BE2C (cell line): ENCODE results near the gene MMS22L.

Source experiments
- DNase-seq: peaks from one replicate; pipeline ENCODE4 v3.0.0-alpha.2; 2020
- H3K27me3 ChIP-seq: fragments of 250-450 bp; sonication (Bioruptor Pico); 2 replicates; pipeline ENCODE4 v1.5.1; 2020; ENCODE audit warnings: mild to moderate bottlenecking
- H3K36me3 ChIP-seq: fragments of 250-450 bp; sonication (Bioruptor Pico); 2 replicates; pipeline ENCODE4 v1.5.1; 2020; ENCODE audit warnings: mild to moderate bottlenecking
- H3K4me1 ChIP-seq: fragments of 250-450 bp; sonication (Bioruptor Pico); 2 replicates; pipeline ENCODE4 v1.5.1; 2020
- H3K4me3 ChIP-seq: 2 replicates; pipeline ENCODE4 v1.5.1; 2011; ENCODE audit warnings: low read depth, low read length
- H3K9me3 ChIP-seq: fragments of 250-450 bp; sonication (Bioruptor Pico); 2 replicates; pipeline ENCODE4 v1.5.1; 2020
- TF ChIP-seq, protein P1 (sequence below): IDR thresholded peaks from 2 replicates; pipeline ENCODE4 v1.5.1; 2012; ENCODE audit warnings: mild to moderate bottlenecking, low read depth, low read length

Gene MMS22L

DNA sequence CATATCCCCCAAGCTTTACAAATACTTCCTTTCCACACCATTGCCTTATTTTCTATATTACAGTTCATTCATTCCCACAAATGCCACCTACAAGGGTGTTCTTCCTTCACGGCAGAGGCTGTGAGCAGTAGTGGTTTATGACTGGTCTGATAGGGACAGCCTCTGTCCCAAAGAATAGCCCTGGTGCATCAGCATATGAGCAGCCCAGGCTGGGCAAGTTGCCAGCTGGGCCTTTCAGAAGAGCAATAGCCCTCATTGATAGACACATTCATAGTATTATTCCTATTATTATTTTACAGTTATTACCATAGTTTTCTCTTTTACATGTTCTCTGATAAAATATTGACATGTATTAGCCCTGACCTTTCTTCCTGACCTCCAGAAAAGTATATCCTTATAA lies 149.9 kb downstream of the MMS22L start:
- Histone ChIP-seq H3K4me3 (no peak overlapping the region), H3K4me1 (no peaks in the 10 kb centered on the region), H3K36me3 (no peaks in the 10 kb centered on the region), H3K9me3 (no peaks in the 10 kb centered on the region), H3K27me3 (no peaks in the 10 kb centered on the region)
- TF ChIP-seq, protein P1, sequence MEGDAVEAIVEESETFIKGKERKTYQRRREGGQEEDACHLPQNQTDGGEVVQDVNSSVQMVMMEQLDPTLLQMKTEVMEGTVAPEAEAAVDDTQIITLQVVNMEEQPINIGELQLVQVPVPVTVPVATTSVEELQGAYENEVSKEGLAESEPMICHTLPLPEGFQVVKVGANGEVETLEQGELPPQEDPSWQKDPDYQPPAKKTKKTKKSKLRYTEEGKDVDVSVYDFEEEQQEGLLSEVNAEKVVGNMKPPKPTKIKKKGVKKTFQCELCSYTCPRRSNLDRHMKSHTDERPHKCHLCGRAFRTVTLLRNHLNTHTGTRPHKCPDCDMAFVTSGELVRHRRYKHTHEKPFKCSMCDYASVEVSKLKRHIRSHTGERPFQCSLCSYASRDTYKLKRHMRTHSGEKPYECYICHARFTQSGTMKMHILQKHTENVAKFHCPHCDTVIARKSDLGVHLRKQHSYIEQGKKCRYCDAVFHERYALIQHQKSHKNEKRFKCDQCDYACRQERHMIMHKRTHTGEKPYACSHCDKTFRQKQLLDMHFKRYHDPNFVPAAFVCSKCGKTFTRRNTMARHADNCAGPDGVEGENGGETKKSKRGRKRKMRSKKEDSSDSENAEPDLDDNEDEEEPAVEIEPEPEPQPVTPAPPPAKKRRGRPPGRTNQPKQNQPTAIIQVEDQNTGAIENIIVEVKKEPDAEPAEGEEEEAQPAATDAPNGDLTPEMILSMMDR = no peak
- peak; percentile 54 for DNase-seq

DNA sequence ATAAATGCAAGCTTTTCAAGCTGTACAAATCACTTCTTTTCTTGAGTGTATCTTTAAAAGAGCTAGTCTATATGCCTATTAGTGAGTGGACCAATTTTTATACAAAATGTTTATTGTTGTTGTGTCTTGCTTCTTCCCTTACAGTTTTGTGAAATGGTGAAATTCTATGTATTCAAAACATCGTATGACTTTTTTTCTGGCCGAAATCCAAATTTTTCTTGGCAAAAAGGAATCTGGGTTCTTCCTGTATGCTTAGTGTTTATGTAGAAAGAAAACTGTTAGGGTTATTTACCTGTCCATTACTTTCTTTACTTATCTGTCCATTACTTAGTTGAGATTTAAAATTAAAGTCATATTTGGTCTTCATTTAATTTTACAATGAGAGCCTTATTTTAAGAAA lies 153.9 kb downstream of the MMS22L start:
- DNase-seq = no peak

DNA sequence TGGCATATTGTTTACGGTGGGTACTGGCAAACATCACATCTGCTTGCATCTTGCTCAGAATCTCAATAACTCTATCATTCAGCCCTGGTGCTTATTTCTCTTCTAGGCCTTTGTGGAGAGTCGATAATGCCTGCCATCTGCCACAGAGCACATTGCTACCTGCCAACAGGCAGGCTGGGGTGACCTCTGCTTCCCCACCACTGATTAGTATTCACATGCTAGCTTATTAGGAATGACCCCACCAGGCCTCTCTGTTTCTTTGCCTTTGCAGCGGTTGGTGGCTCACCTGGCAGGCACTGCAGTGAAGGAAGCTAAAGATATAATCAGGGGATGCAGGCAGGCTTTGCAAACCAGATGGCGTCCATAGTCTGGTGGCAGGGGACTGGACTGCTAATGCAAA lies 154.5 kb downstream of the MMS22L start:
- TF ChIP-seq, protein P1 = no peak
- no peak overlapping the region for H3K4me3 ChIP-seq
- no peaks in the 10 kb centered on the region for H3K4me1 ChIP-seq
- no peaks in the 10 kb centered on the region for H3K9me3 ChIP-seq
- peak; percentile 34 for DNase-seq
- H3K27me3 ChIP-seq = no peaks in the 10 kb centered on the region
- no peaks in the 10 kb centered on the region for H3K36me3 ChIP-seq

More for the DNA sequence above, 153.9 kb downstream of the MMS22L start:
- H3K4me3 ChIP-seq = no peak overlapping the region
- H3K9me3 ChIP-seq = no peaks in the 10 kb centered on the region
- no peaks in the 10 kb centered on the region for H3K4me1 ChIP-seq
- no peaks in the 10 kb centered on the region for H3K36me3 ChIP-seq
- H3K27me3 ChIP-seq = no peaks in the 10 kb centered on the region
- TF ChIP-seq, protein P1 = no peak

DNA sequence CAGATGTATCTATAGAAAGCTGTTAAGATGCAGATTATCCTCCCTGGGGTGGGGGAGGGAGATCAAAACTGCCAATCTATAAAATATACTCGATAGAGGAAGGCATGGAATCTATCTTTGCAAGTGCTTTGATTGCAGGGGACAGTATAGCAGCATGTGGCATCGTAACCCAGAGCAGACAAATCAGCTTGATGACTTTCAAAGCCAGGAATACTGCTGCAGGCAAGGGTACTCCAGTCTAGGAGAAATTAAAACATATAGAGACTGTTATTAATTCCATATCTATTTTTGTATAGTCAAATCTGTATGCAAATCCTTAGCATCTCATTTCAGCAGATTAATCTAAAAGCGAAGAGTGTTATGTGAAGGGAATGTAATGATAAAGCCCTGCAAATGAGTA lies 159.4 kb downstream of the MMS22L start:
- TF ChIP-seq, protein P1 = no peak
- no peaks in the 10 kb centered on the region for H3K36me3 ChIP-seq
- H3K9me3 ChIP-seq = no peaks in the 10 kb centered on the region
- H3K4me3 ChIP-seq = no peak overlapping the region
- no peaks in the 10 kb centered on the region for H3K4me1 ChIP-seq
- no peak for DNase-seq
- no peaks in the 10 kb centered on the region; the same call in none of the 2 replicates for H3K27me3 ChIP-seq

DNA sequence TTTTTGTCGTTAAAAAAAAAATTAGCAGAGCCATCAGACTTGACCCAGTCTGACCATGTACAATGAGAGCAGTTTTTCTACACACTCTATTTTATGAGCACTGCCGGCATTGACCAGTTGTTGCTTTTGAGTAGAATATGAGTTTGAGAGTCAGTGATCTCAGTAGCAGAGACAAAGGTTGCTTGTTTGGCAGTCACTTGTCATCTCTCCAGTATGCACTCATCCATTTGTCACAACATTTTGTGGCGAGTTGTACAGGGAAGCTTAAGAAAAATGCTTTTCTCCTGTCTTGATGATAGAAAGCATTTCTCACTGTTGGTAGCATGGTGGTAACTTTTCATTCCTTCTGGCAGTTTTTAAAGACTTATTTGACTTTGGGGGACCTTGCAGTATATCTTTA lies 159.9 kb downstream of the MMS22L start:
- Histone ChIP-seq H3K4me1 (no peaks in the 10 kb centered on the region), H3K27me3 (no peaks in the 10 kb centered on the region; the same call in none of the 2 replicates), H3K36me3 (no peaks in the 10 kb centered on the region), H3K9me3 (no peaks in the 10 kb centered on the region), H3K4me3 (no peak overlapping the region)
- TF ChIP-seq, protein P1 = no peak
- no peak for DNase-seq

DNA sequence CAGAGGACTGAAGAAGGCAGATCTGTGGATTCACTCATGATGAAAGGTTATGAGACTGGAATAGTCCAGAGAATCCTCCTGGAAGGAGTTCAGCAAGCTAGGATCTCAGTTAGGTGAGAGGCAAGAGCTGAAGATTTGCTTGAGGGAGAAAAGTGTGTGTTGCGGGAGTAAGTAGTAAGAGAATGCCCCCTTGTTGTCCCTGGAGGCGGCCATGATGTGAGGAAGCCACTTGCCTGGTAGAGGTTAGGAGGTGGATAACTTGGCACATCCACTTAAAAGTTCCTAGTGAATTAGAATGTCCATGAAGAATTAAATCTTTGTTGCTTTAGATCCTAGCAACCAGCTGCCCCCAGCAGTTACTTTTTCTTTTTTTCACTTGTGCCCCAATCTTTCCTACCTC lies 162.5 kb downstream of the MMS22L start:
- TF ChIP-seq, protein P1 = no peak
- no peak for DNase-seq
- H3K9me3 ChIP-seq = no peaks in the 10 kb centered on the region
- no peaks in the 10 kb centered on the region for H3K4me1 ChIP-seq
- H3K27me3 ChIP-seq = no peaks in the 10 kb centered on the region; the same call in none of the 2 replicates
- H3K4me3 ChIP-seq = no peak overlapping the region
- H3K36me3 ChIP-seq = no peaks in the 10 kb centered on the region
